HFF-Myc (cell line): ENCODE data around the gene LMBR1L.

Experiments used
- DNase-seq: peaks from one replicate; pipeline ENCODE4 v3.0.0-alpha.2; 2011; ENCODE audit warnings: low read depth; ENCODE audit errors: extremely low read depth
- H3K4me3 ChIP-seq: replicated peaks from 2 replicates; pipeline ENCODE4 v1.5.1; 2011; ENCODE audit warnings: low read depth, mild to moderate bottlenecking, control low read depth, low read length
- TF ChIP-seq, protein P1 (sequence below): IDR thresholded peaks from 2 replicates; pipeline ENCODE4 v1.5.1; 2012; ENCODE audit warnings: mild to moderate bottlenecking, low read depth, low read length, control low read depth; ENCODE audit errors: missing control alignments

LMBR1L gene

DNA sequence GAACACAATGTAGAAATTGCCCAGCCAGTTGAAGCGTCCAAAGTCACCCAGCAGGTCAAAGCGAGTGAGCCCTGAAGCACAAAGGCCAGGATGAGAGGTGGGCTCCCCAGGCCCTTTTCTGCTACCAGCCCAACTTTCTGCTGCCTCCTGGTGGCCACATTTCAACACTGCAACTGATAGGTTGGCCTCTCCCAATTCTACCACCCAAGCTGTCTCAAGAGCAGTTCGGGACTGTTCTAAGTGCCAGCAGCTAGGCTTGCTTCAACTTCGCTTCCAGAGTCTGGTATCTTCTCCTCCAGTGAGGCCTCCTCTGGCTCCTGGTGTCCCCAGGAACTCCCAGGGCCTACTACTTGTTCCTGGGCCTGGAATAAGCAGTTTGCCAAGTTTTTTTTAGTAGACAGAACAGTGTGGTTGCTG is 12.6 kb downstream of the LMBR1L start:
- DNase-seq: no peak
- TF ChIP-seq, protein P1, sequence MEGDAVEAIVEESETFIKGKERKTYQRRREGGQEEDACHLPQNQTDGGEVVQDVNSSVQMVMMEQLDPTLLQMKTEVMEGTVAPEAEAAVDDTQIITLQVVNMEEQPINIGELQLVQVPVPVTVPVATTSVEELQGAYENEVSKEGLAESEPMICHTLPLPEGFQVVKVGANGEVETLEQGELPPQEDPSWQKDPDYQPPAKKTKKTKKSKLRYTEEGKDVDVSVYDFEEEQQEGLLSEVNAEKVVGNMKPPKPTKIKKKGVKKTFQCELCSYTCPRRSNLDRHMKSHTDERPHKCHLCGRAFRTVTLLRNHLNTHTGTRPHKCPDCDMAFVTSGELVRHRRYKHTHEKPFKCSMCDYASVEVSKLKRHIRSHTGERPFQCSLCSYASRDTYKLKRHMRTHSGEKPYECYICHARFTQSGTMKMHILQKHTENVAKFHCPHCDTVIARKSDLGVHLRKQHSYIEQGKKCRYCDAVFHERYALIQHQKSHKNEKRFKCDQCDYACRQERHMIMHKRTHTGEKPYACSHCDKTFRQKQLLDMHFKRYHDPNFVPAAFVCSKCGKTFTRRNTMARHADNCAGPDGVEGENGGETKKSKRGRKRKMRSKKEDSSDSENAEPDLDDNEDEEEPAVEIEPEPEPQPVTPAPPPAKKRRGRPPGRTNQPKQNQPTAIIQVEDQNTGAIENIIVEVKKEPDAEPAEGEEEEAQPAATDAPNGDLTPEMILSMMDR: peak; percentile 80
- H3K4me3 ChIP-seq: no peak overlapping the region

DNA sequence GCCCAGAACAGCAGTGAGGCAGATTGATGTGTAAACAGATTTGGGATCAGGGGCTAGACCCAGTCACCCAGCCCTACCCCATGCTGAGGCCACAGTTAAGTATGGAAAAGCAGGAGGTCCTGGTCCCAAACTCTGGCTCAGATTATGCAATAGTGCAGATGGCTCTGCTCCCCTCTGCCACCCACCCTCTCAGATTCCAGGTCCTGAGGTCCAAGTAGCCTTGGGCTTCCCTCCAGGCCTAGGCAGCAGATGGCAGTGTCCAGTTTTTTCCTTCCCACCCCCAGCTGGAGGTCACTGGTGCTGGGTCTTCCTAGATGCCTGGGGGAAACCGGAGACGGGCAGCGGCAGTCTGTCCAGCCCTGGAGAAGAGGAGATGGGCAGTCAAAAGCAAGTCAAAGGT is 13.3 kb downstream of the LMBR1L start:
- no peak overlapping the region for H3K4me3 ChIP-seq
- DNase-seq: no peak
- TF ChIP-seq, protein P1: no peak

DNA sequence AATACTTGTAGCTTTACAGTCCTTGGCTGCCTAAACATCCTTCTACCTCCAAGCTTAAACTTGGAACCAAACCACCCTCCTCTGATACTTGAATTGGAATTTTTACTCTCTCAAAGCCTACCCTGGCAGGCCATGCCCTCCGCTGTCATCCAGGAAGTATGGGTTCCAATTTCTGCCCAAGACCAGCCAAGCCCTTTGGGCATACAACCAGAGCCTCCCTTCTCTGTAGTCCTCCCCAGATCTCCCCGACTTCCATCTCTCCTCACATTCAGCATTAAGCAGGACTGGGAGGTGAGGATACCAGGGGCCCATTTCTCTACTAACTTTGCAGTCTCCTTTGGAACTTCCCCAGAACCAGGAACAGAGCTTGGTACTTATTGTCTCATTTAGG is 15.7 kb downstream of the LMBR1L start:
- TF ChIP-seq, protein P1: no peak
- H3K4me3 ChIP-seq: no peak overlapping the region
- no peak for DNase-seq

DNA sequence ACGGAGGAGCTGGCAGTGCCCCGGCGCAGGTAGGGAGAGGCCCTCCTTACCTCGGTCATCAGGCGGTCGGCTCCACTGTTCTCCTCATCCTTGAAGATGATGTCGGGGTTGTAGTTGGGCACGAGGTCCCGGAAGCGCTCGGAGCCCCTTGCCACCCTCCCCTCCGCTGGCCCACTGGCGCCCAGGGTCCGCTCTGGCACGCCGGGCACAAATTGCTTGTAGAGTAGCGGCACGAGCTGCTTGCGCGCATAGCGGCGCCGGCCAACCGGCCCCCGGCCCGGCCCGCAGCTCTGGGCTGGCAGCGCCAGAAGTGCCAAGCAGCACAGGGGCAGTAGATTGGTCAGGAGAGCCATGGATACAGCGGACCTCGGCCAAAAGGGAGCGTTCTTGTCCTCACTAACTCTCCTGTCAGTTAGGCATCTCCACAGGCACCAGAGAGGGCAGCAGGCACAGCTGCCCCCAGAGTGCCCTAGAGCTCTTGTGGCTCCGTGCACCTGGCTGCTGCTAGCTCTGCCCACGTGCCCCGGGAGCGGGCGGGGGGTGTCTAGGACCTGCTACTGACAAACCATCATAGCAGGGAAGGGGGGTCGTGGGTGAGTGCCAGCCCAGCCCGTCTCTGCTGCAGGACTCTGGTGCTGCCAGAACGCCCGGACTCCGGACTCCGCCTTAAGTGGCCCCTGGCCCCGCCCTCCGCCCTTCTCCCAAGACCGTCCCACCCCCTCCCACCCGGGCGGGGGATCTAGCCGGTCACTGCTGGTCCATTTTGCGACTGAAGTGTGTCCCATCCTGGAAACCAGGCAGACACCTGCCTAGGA is 16.3 kb downstream of the LMBR1L start, which contains the start of gene DHH:
TSS of gene DHH (minus strand) at position 642 of the 815 bp plus-strand sequence. CDS start at position 353, 289 bp downstream.
- TF ChIP-seq, protein P1: no peak
- 0 out of 2 replicates have a peak within 1 kb of the TSS, but pooled peaks have one; percentile 3 for H3K4me3 ChIP-seq
- no peak for DNase-seq

DNA sequence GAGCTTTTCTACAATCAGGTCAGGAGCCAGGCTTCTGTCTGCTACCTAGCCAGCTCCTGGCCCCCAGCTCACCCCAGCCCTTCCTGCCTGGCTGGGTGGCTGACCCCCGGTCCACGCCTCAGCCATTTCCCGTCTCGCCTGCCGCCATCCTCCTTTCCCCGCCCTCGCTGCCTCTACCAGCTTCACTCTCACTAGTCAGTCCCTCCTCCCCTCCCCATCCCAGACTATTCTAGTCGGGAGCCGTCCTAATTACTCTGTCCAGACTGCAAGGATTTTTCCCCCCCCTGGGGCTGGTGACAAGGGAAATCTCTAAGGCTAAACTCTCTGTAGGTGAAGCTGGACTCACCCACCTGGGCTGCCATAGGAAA is 16.9 kb downstream of the LMBR1L start:
- TF ChIP-seq, protein P1: no peak
- H3K4me3 ChIP-seq: no peak overlapping the region
- DNase-seq: no peak

DNA sequence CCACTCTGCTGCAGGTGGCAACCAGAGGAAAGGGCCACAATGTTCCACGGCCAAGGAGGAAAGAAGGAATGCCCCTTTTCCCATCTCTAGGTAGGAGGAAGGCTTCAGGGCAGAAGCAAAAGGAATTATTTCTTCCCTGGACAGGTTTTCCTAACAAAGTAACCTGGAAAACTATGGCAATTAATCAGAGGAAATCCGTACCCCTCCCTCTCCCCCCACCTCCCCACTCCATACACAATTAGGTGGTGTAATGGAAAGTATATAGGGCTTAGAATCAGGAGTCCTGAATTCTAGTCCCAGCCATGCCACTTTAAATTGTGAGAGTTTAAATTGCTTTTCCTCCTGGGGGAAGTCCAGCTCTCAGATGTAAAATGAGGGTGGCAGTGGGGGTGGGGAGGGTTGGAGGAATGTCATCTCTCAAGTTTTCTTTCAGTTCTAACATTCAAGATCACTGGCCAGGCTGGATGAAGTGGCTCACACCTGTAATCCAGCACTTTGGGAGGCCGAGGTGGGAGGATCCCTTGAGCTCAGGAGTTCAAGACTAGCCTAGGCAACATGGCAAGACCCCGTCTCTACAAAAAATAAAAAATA is 17.7 kb downstream of the LMBR1L start:
- no peak for DNase-seq
- TF ChIP-seq, protein P1: no peak
- no peak overlapping the region for H3K4me3 ChIP-seq
